Central memory CD8-positive, alpha-beta T cell (primary cell): Measurements from ENCODE around the gene IQGAP2.

Experiments
- ATAC-seq: fragments of 150-1000 bp; cut with Tn5 transposase; replicated peaks from 2 replicates; pipeline ENCODE4 v1.10.0; 2022; ENCODE audit warnings: mild to moderate bottlenecking, moderate FRiP score, moderate number of reproducible peaks; ENCODE audit not compliant: poor library complexity, severe bottlenecking; ENCODE audit errors: extremely low read depth
- DNase-seq, 2 donors: peaks; one replicate each; pipeline ENCODE4 v3.0.0; 2021; ENCODE audit warnings: low spot score in 2 of 2
- H3K27ac Mint-ChIP-seq: one replicate; pipeline ENCODE4 v1.8.0; 2022; ENCODE audit warnings: low read depth, mild to moderate bottlenecking, moderate library complexity, mixed read lengths
- H3K27me3 Mint-ChIP-seq: one replicate; pipeline ENCODE4 v1.8.0; 2022; ENCODE audit warnings: mixed read lengths
- H3K36me3 Mint-ChIP-seq: one replicate; pipeline ENCODE4 v1.8.0; 2022; ENCODE audit warnings: mild to moderate bottlenecking, moderate library complexity, mixed read lengths; ENCODE audit not compliant: insufficient read depth
- H3K4me1 Mint-ChIP-seq: one replicate; pipeline ENCODE4 v1.8.0; 2022; ENCODE audit warnings: mixed read lengths
- H3K4me3 Mint-ChIP-seq: one replicate; pipeline ENCODE4 v1.8.0; 2022; ENCODE audit warnings: mild to moderate bottlenecking, moderate library complexity, mixed read lengths
- H3K9me3 Mint-ChIP-seq: one replicate; pipeline ENCODE4 v1.8.0; 2022; ENCODE audit warnings: mixed read lengths

The IQGAP2 gene

DNA sequence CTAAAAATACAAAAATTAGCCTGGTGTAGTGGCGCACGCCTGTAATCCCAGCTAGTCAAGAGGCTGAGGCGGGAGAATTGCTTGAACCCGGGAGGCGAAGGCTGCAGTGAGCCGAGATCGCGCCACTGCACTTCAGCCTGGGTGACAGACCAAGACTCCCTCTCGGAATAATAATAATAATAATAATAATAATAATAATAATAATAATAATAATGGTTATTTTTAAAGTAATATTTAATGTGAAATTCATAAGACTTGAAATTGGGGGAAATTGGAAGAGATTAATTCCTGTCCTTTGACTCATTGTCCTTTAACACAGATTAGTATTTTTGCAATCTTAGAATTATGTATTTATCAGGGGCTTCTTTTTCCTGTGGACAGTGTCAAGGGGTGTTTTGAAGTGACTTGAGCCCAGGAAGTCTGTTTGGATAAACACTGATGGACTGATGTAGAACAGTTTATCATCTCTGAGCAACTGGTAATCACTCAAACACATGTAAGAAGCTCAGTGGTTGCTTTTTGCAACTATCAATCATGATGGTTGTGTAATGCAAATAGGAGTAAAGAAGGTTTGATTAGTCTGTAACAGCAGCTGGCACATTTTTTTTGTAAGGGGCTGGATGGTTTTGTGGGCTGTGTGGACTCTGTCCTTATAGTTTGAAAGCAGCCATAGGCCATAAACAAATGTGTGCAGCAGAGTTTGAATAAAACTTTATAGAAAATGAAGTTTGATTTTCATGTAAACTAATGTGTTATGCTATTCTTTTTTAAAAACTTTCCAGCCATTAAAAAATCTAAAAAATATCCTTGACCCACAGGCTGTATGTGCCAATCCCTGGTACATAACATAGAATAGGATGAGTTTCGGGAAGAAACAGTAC, 126.6 kb downstream of the IQGAP2 start:
- H3K4me1 Mint-ChIP-seq = peaks cover 70% of the 10 kb centered on the region
- no peak overlapping the region for H3K4me3 Mint-ChIP-seq
- no peak overlapping the region for H3K27ac Mint-ChIP-seq

DNA sequence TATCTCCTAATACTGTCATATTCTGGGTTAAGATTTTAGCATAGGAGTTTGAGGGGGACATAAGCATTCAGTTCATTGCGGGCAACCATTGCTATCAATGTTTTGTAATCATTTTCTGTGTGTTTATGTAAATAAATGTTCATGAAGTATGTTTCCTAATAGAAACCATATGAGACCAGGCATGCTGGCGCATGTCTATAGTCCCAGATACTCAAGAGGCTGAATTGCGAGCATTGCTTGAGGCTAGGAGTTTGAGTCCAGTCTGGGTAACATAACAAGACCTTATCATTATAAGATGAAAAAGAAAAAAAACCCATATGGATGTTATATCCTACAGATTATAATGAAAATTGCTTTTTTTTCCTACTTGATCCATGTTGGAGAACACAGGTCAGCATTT, 129.0 kb downstream of the IQGAP2 start:
- DNase-seq (no peak), ATAC-seq (no peak)
- Mint-ChIP-seq H3K27me3 (no peaks in the 10 kb centered on the region), H3K4me3 (no peak overlapping the region), H3K9me3 (no peaks in the 10 kb centered on the region), H3K4me1 (peaks cover 58% of the 10 kb centered on the region), H3K27ac (no peak overlapping the region), H3K36me3 (peaks cover 6% of the 10 kb centered on the region)

More for the DNA sequence above, 126.6 kb downstream of the IQGAP2 start:
- no peak for DNase-seq
- Mint-ChIP-seq H3K27me3 (no peaks in the 10 kb centered on the region), H3K9me3 (no peaks in the 10 kb centered on the region), H3K36me3 (peaks cover 2% of the 10 kb centered on the region)
- ATAC-seq = no peak

DNA sequence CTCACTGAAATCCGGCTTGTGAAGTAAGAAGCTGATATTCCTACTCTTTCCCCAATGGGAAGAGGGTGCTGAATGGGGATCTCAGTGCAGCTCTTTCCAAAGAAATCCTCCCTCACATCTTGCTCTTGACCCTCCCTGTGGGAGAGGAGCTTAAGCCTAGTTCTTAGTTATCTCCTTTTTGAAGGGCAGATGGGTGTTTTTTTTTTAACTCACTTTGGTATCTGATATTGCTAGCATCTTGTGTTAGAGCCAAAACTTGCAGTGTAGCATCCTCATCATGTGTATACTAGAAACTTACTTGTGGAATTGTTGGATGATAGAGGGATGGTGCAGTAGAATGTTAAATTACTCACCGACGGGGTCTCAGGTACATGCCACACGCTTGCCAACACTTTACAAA, 129.9 kb downstream of the IQGAP2 start:
- peaks cover 60% of the 10 kb centered on the region for H3K4me1 Mint-ChIP-seq
- no peaks in the 10 kb centered on the region for H3K9me3 Mint-ChIP-seq
- no peak overlapping the region for H3K27ac Mint-ChIP-seq
- no peak overlapping the region for H3K4me3 Mint-ChIP-seq
- H3K36me3 Mint-ChIP-seq = peaks cover 6% of the 10 kb centered on the region
- ATAC-seq (no peak), DNase-seq (no peak)
- H3K27me3 Mint-ChIP-seq = no peaks in the 10 kb centered on the region

DNA sequence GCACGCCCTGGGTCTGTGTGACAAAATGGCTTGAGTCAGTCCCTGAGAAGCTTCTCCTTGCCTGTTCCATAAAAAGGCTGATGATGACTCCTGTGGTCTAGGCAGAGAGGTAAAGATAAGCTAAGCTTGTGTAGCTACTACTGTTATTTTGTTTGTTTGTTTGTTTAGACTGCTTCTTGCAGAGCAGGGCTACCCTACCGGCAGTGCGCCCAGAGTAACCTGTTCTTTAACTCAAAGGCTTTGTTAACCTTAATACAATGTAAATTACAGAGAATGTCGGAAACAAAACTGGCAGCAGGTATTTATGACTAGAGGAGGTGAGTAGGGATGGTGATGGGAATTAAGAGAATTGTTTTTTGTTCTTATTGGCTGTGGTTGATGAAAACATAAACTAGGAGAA, 132.5 kb downstream of the IQGAP2 start:
- no peaks in the 10 kb centered on the region for H3K9me3 Mint-ChIP-seq
- H3K36me3 Mint-ChIP-seq = peaks cover 7% of the 10 kb centered on the region
- H3K4me3 Mint-ChIP-seq = no peak overlapping the region
- no peak for ATAC-seq
- peaks cover 72% of the 10 kb centered on the region for H3K4me1 Mint-ChIP-seq
- no peak for DNase-seq
- H3K27ac Mint-ChIP-seq = peak overlapping the region; percentile 65
- no peaks in the 10 kb centered on the region for H3K27me3 Mint-ChIP-seq

DNA sequence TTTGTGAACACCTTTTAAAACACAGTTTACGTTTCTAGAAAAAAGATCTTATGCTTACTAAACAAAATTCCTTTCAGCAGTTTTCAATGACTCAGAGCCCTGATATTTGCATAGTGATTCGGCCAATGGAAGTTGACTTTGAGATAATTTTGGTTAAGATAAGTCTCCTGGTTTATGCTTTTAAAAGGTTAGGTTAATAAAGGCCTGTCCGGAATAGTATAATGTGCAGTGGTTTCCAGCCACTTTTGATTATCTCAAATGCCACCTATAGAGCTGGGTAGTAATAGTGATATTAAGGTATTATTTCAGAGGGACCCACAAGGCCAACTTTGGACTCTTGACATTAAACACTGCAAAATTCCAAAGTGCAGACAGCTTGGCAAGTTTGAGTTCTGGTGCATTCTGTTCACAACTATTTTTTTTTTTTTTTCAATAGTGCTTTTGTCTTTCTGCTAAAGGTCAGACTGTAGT, 134.0 kb downstream of the IQGAP2 start:
- Mint-ChIP-seq H3K27ac (no peak overlapping the region), H3K4me1 (peaks cover 79% of the 10 kb centered on the region)

DNA sequence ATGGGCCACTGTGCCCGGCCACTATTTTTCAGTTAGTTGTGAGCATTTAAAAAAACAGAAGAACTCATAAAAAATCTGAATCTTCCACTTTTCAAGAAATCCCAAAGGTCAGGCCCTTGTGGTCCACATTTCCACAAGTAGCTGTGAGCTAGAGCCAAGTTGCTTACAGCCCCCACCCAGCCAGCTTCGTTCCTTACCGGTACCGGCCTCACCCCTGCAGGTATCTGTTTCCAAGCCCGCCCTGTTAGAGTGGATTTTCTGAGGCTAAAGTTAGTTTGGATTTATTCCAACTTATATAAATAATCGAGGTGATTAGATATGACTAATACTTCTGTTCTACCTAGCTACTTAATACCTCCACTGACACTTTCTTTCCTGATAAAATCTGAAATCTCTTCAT, 139.2 kb downstream of the IQGAP2 start:
- Mint-ChIP-seq H3K9me3 (no peaks in the 10 kb centered on the region), H3K4me1 (peaks cover 84% of the 10 kb centered on the region), H3K4me3 (peak overlapping the region; percentile 72), H3K27me3 (no peaks in the 10 kb centered on the region), H3K27ac (peak overlapping the region; percentile 99), H3K36me3 (peaks cover 14% of the 10 kb centered on the region)
- no peak for DNase-seq
- ATAC-seq = no peak

More for the DNA sequence above, 134.0 kb downstream of the IQGAP2 start:
- no peaks in the 10 kb centered on the region for H3K9me3 Mint-ChIP-seq
- peaks cover 11% of the 10 kb centered on the region for H3K36me3 Mint-ChIP-seq
- ATAC-seq (no peak), DNase-seq (no peak)
- no peaks in the 10 kb centered on the region for H3K27me3 Mint-ChIP-seq
- H3K4me3 Mint-ChIP-seq = no peak overlapping the region

DNA sequence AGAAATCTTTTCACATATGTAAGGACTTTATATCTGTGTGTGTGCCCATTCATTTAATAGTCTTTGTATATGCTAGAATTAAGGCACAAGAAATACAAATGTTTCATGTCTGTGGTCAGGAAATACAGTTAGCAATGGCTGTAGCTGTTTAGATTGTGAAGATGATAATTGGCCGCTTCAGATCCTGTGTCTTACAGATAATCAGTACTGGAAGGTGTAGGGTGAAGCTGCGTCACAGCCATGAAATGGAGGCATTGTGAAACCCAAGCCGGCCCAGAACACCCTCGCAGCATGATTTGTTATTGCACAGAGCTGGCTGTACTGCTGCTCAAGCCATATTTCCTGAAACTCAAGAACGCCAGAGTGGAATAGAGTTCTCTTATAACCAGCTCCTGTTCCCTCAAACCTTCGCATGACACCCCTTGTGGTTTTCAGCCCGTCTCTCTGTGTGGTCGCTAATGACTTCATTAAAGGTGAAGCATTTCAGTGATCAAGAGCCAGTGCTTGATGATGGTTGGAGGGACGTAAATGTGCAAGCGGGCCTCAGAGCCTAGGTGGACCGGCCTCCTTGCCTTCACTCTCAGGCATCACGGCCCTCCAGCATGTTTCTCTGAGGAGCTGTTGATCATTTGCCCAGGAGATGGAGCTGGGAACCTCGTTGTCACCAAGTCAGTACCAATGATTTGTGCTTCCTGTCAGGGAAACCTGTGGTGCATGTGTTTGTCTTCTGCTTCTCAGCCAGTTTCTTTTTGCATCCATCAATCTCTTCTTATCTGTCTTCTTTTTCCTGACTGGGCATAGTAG, 140.0 kb downstream of the IQGAP2 start:
- Mint-ChIP-seq H3K9me3 (no peaks in the 10 kb centered on the region), H3K27me3 (no peaks in the 10 kb centered on the region), H3K4me3 (peak overlapping the region; percentile 72), H3K4me1 (peaks cover 84% of the 10 kb centered on the region), H3K36me3 (peaks cover 14% of the 10 kb centered on the region), H3K27ac (peak overlapping the region; percentile 99)
- peak; percentile 60 to 77 for DNase-seq
- ATAC-seq = peak; percentile 68

DNA sequence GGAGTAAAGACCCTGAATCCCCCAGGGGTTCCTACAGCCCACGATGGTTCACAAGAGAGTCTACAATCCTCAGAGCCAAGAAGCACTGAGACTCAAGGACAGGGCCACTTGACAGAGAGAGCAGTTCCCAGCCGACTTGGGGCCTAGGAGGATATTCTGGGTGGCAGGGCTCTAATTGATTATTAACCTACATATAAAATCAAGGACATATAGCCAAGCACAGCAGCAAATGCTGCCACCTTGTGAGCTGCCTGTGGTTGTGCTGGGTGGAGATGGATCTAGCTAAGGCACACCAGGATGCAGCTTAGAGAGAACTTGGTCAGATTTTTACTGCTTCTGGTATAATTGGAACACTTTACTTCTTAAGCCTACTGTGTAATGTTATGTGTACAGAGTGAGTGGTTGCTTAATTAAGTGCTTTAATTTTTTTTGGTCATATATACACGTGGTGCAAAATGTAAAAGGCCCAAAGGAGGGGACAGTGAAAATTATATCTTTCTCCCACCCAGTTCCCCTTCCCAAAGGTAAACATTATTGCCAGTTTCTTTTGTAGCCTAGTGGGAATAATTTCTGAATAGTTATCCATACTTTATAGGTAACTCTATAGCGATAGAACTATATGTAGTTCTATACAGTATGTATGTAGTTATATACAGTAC, 141.3 kb downstream of the IQGAP2 start:
- Mint-ChIP-seq H3K36me3 (peaks cover 17% of the 10 kb centered on the region), H3K4me1 (peaks cover 84% of the 10 kb centered on the region), H3K9me3 (no peaks in the 10 kb centered on the region), H3K27ac (peak overlapping the region; percentile 99), H3K4me3 (peak overlapping the region; percentile 72), H3K27me3 (no peaks in the 10 kb centered on the region)
- peak; percentile 18 to 42 for DNase-seq
- ATAC-seq = no peak

DNA sequence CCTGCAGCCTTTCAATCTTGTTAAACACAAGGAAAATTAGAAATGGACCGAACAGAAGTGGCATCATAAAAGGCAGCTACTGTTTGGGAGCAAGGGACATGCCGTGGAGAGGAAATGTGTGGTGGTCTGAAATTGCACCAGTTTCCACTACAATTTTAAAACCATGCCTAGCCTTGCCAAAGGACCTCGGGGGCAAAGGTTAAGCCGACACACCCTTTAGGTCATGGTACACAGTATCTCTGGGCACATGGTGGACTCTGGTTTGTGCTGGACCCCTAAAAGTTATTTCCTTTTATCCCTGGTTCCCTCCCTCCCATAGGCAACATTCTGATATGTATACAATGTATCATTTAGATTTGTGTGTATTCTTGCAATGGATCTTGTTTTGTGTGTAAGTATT, 142.1 kb downstream of the IQGAP2 start:
- Mint-ChIP-seq H3K36me3 (peaks cover 19% of the 10 kb centered on the region), H3K27me3 (no peaks in the 10 kb centered on the region), H3K4me3 (no peak overlapping the region), H3K4me1 (peaks cover 83% of the 10 kb centered on the region), H3K27ac (no peak overlapping the region), H3K9me3 (no peaks in the 10 kb centered on the region)
- ATAC-seq (no peak), DNase-seq (no peak)

DNA sequence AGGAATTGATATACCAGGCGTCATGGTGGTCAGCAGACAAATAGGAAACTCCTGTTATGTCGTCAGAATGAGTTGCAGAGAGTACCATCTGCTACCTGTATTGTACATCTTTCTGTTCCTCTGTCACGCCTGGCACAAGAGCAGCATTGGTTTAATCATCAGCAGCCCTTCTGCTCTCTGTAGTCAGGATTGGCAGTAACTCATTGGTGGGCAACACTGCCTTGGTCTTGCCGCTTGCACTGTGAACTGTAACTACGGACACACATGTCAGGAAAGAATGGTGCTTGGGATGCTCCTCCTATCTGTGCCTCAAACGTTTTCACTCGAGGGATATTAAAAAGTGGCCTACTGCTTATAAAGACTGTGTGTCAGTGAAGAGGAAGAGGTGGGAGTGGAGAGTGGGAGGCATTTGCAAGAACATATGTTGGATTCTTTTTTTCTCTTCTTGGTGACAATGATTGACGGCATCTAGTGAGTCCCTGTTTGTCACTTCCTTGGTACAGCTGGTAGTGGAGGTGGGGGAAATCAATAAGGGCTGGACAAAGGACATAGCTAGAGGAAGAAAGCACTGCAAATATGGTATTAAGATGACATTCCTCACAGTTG, 143.5 kb downstream of the IQGAP2 start:
- H3K36me3 Mint-ChIP-seq = peaks cover 17% of the 10 kb centered on the region
- no peaks in the 10 kb centered on the region for H3K9me3 Mint-ChIP-seq
- no peaks in the 10 kb centered on the region for H3K27me3 Mint-ChIP-seq
- peak overlapping the region; percentile 96 for H3K27ac Mint-ChIP-seq
- H3K4me1 Mint-ChIP-seq = peaks cover 69% of the 10 kb centered on the region
- ATAC-seq (no peak), DNase-seq (no peak)
- peak overlapping the region; percentile 70 for H3K4me3 Mint-ChIP-seq

DNA sequence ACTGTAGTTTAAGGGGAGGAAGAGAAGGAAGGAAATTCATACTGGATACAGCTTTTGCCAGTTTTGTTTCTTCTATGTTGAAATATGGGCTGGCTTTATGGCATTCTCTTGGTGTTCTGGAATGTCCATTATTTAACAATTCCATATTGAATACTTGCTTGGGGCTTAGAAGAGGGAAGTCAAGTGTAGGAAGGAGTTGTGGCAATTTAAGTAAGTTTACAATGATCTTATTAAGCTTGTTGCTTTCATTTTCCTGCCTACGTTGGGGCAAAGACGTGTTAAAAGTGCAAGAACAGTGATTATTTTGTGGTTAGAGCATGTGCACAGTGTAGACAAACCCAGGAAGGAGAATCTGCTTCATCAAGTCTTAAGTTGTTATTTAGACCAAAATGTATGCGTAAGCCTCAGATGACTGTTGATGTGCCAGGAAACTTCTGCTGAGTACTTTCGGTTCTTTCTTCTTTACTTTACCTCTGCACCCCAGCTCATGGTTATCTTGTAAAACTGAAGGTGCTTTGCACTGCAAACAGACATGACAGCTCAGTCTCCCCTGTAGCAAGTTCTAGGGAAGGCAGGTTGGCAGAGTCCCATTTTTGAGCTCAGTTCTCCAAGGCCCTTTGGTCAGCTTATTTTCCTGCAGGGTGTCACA, 144.3 kb downstream of the IQGAP2 start:
- peak; percentile 15 to 60 for DNase-seq

More for the DNA sequence above, 144.3 kb downstream of the IQGAP2 start:
- Mint-ChIP-seq H3K27me3 (no peaks in the 10 kb centered on the region), H3K9me3 (no peaks in the 10 kb centered on the region), H3K4me1 (peaks cover 66% of the 10 kb centered on the region), H3K27ac (peak overlapping the region; percentile 96), H3K36me3 (peaks cover 16% of the 10 kb centered on the region), H3K4me3 (peak overlapping the region; percentile 70)
- ATAC-seq = peak; percentile 75
